K562 (cell line): ENCODE measurements around the gene SIRPA. TPM values are rescaled to one million over a fixed set of nuclear protein-coding genes. Genes with fewer than 3 reads are reported as not detected.

Source experiments
- ATAC-seq: fragments of 200-7000 bp; cut with Tn5 transposase; 3 replicates; pipeline ENCODE4 v1.9.1; 2020; ENCODE audit warnings: moderate library complexity
- BruUV-seq: library from RNA; stranded (reverse); fragments of 400-500 nt; replicated peaks from 2 replicates; lab custom pipeline; 2021; lab: Mats Ljungman, UMichigan
- CTCF ChIA-PET: fragments of 300-600 bp; formaldehyde crosslinking; extraction: SDS; loops from one replicate; lab custom pipeline; 2021; ENCODE audit warnings: low intra/inter-chr PET ratio; lab: Yijun Ruan, JAX
- POLR2A ChIA-PET: fragments of 300-600, 350-650 bp; sonication (Branson Sonifier 250); formaldehyde crosslinking; extraction: SDS; loops from one replicate; lab custom pipeline; 2021; ENCODE audit warnings: antibody characterized with exemption, inconsistent platforms; lab: Yijun Ruan, JAX
- DNase-seq, 4 experiments: peaks; one replicate each; pipeline versions ENCODE4 v3.0.0 to v3.0.0-alpha.2; 2011 to 2018; ENCODE audit warnings: low spot score in 3 of 4, mixed read lengths in 3 of 4; ENCODE audit errors: extremely low read depth in 1 of 4
- FAIRE-seq: peaks from 2 replicates; lab custom pipeline; 2011; peaks lifted over from hg19 to GRCh38; lab: Jason Lieb, UNC
- H2AFZ ChIP-seq: 2 replicates; pipeline ENCODE4 v1.6.0; 2011; ENCODE audit warnings: low read depth, low read length, control low read depth, inconsistent platforms
- H3K27ac ChIP-seq: fragments of 200-600 bp; 3 replicates; pipeline ENCODE4 v1.8.0; 2011; ENCODE audit warnings: low read depth, mild to moderate bottlenecking, control low read depth, inconsistent platforms, low read length, moderate library complexity, mixed read lengths; ENCODE audit errors: extremely low read depth
- H3K27me3 ChIP-seq, 2 experiments: fragments of 300-600 bp in 1 of 2; 2 replicates in 1 of 2; 3 replicates in 1 of 2; pipeline versions ENCODE4 v1.6.0 to v1.8.0; 2011; ENCODE audit warnings: inconsistent platforms in 2 of 2, low read length in 2 of 2, mild to moderate bottlenecking in 1 of 2, mixed read lengths in 1 of 2, moderate library complexity in 1 of 2; ENCODE audit not compliant: control insufficient read depth in 2 of 2, insufficient read depth in 2 of 2
- H3K36me3 ChIP-seq: fragments of 300-600 bp; 3 replicates; pipeline ENCODE4 v1.8.0; 2011; ENCODE audit warnings: mild to moderate bottlenecking, low read length, inconsistent platforms; ENCODE audit not compliant: control insufficient read depth, insufficient read depth
- H3K4me1 ChIP-seq, 2 experiments: fragments of 200-600 bp in 1 of 2; replicated peaks in 1 of 2; 2 replicates in 1 of 2; 3 replicates in 1 of 2; pipeline versions ENCODE4 v1.5.1 to v1.8.0; 2011; ENCODE audit warnings: inconsistent platforms in 2 of 2, low read length in 2 of 2, mild to moderate bottlenecking in 1 of 2, mixed read lengths in 1 of 2, moderate library complexity in 1 of 2; ENCODE audit not compliant: control insufficient read depth in 2 of 2, insufficient read depth in 2 of 2
- H3K4me2 ChIP-seq: 2 replicates; pipeline ENCODE4 v1.6.1; 2011; ENCODE audit warnings: low read length, control low read depth, inconsistent platforms, mixed read lengths; ENCODE audit not compliant: insufficient read depth
- H3K4me3 ChIP-seq: fragments of 200-600 bp; sonication (generic), shearing (Covaris generic); 2 replicates; pipeline ENCODE4 v1.5.1; 2016; ENCODE audit warnings: control low read depth, inconsistent platforms
- H3K79me2 ChIP-seq: fragments of 200-600 bp; 3 replicates; pipeline ENCODE4 v1.8.0; 2011; ENCODE audit warnings: low read length, inconsistent platforms; ENCODE audit not compliant: control insufficient read depth, insufficient read depth
- H3K9ac ChIP-seq, 2 experiments: 2 replicates each; pipeline versions ENCODE4 v1.6.0 to v1.6.1; 2011; ENCODE audit warnings: low read depth in 2 of 2, low read length in 2 of 2, control low read depth in 1 of 2, inconsistent platforms in 1 of 2, mild to moderate bottlenecking in 1 of 2, mixed read lengths in 1 of 2; ENCODE audit not compliant: insufficient read depth in 1 of 2
- H3K9me1 ChIP-seq: one replicate; pipeline ENCODE4 v1.6.0; 2011; ENCODE audit warnings: inconsistent platforms, mild to moderate bottlenecking, low read length, moderate library complexity; ENCODE audit not compliant: control insufficient read depth, insufficient read depth
- H3K9me3 ChIP-seq: replicated peaks from 2 replicates; pipeline ENCODE4 v1.5.1; 2011; ENCODE audit warnings: low read depth, low read length, inconsistent platforms; ENCODE audit not compliant: control insufficient read depth, insufficient read depth
- H4K20me1 ChIP-seq: replicated peaks from 2 replicates; pipeline ENCODE4 v1.6.1; 2011; ENCODE audit warnings: low read length, inconsistent platforms, mixed read lengths; ENCODE audit not compliant: control insufficient read depth, insufficient read depth
- DDX20 ChIP-seq: fragments of 450-650 bp; IDR thresholded peaks from 2 replicates; pipeline ENCODE4 v1.6.1; 2016; ENCODE audit warnings: missing genetic modification characterization, low read depth, mild to moderate bottlenecking, missing compliant biosample characterization, moderate library complexity
- GABPB1 ChIP-seq: sonication (generic); formaldehyde crosslinking; IDR thresholded peaks from 2 replicates; pipeline ENCODE4 v1.8.0; 2022; ENCODE audit warnings: mild to moderate bottlenecking, missing genetic modification reagents
- GATA2 ChIP-seq: sonication (generic); formaldehyde crosslinking; IDR thresholded peaks from 2 replicates; pipeline ENCODE4 v1.4.0; 2020; ENCODE audit warnings: mild to moderate bottlenecking, missing genetic modification reagents
- HNRNPK ChIP-seq: fragments of 200-400 bp; formaldehyde crosslinking; IDR thresholded peaks from one replicate; pipeline ENCODE4 v1.6.1; 2018; ENCODE audit warnings: mild to moderate bottlenecking, low read depth, low read length; ENCODE audit not compliant: poor library complexity, severe bottlenecking
- ZNF239 ChIP-seq: fragments of 250-450 bp; sonication (Bioruptor Pico); IDR thresholded peaks from 2 replicates; pipeline ENCODE4 v1.4.0; 2020; ENCODE audit warnings: mild to moderate bottlenecking
- ZNF41 ChIP-seq: fragments of 250-450 bp; sonication (Bioruptor Pico); conservative IDR thresholded peaks from 2 replicates; pipeline ENCODE4 v1.4.0; 2020; ENCODE audit warnings: mild to moderate bottlenecking
- ZNF551 ChIP-seq: fragments of 250-450 bp; sonication (Bioruptor Pico); IDR thresholded peaks from 2 replicates; pipeline ENCODE4 v1.5.0; 2021; ENCODE audit warnings: mild to moderate bottlenecking, moderate library complexity
- ZSCAN29 ChIP-seq: fragments of 450-650 bp; IDR thresholded peaks from 2 replicates; pipeline ENCODE4 v1.6.1; 2017
- WGBS: fragments of 100-300 bp; shearing (Covaris generic); methylation state at CpG from one replicate; pipeline ENCODE4 v1.1.6; 2016; ENCODE audit warnings: low coverage, mixed read lengths; ENCODE audit not compliant: insufficient coverage; ENCODE audit errors: missing lambda C conversion rate; 5-methylcytosine and 5-hydroxymethylcytosine counted together
- in situ Hi-C: fragments of 300-500 bp; cut with MboI; formaldehyde crosslinking; loops from 4 replicates; pipeline ENCODE4 v1.15.0; 2018; ENCODE audit warnings: inconsistent platforms, mixed read lengths
- intact Hi-C: fragments of 100-400 bp; cut with micrococcal nuclease; formaldehyde crosslinking; loops from 2 replicates; pipeline ENCODE4 v1.14.2; 2022
- polyA plus RNA-seq, 8 experiments: library from polyadenylated mRNA; depleted of rRNA in 4 of 8; stranded (reverse) in 5 of 8; unstranded in 3 of 8; fragments of >200 nt; fragmentation: Nextera tagmentation in 2 of 8; fragmentation: Illumina TruSeq in 1 of 8; extraction: Ambion mirVana in 2 of 8; extraction: Trizol in 1 of 8; gene quantifications; 2 replicates each; pipeline versions ENCODE4 v1.2.1 to v1.2.3, GENCODE V29; 2011 to 2014; ENCODE audit warnings: inconsistent platforms in 1 of 8, missing spikeins in 1 of 8
- total RNA-seq, 7 experiments: library from RNA; depleted of rRNA in 6 of 7; stranded (reverse); fragments of >200 nt in 6 of 7; fragmentation: Illumina TruSeq in 2 of 7; extraction: Trizol in 2 of 7; gene quantifications; 2 replicates each; pipeline versions ENCODE4 v1.2.1 to v1.2.3, GENCODE V29; 2011 to 2021; ENCODE audit warnings: low replicate concordance in 1 of 7
- TF ChIP-seq, protein P1 (sequence below): fragments of 250-450 bp; sonication (Bioruptor Pico); IDR thresholded peaks from 2 replicates; pipeline ENCODE4 v1.5.0; 2021; ENCODE audit warnings: mild to moderate bottlenecking, borderline replicate concordance
- TF ChIP-seq, protein P2 (sequence below): fragments of 250-450 bp; sonication (Bioruptor Pico); IDR thresholded peaks from 2 replicates; pipeline ENCODE4 v1.4.0; 2020
- TF ChIP-seq, protein P3 (sequence below): IDR thresholded peaks from 2 replicates; pipeline ENCODE4 v1.6.1; 2014; ENCODE audit warnings: antibody characterized with exemption

Gene SIRPA
- total and polyA plus RNA-seq, 9 of the 15 experiments (the other 6 are each of a cell fraction or from before 2014, with no cell fraction given): 0.01 to 0.40 (median 0.11) TPM; not detected in 2

DNA sequence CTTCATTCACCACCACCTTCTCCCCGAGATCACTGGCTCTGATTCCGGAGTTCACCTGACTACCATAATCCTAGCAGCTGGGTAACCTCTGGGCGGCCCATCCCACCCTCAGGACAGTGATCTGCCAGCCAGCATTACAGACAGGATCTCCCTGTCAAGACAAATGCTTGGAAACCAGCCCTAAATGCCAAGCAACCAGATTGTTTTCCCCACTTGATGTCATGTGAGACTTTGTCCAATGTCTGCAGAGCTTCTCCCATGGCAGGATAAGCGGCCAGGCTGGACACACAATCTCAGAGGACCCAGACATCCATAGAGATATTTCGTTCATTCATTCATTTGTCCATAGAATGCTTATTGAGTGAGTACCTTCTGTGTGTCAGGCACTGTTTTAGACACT lies 66.2 kb downstream of the SIRPA start:
- Histone ChIP-seq H3K4me1 (peaks cover 0 to 3% of the 10 kb centered on the region in 2 experiments; a peak in 1 of 5 replicates), H3K27me3 (no peaks in the 10 kb centered on the region), H4K20me1 (no peaks in the 10 kb centered on the region), H3K9me1 (no peaks in the 10 kb centered on the region), H3K36me3 (no peaks in the 10 kb centered on the region), H3K9ac (no peak overlapping the region), H2AFZ (no peak overlapping the region), H3K79me2 (no peaks in the 10 kb centered on the region), H3K27ac (no peak overlapping the region), H3K4me2 (no peak overlapping the region), H3K9me3 (no peaks in the 10 kb centered on the region), H3K4me3 (no peak overlapping the region)
- in situ Hi-C loops (no loop called here), intact Hi-C loops (no loop called here)
- ChIA-PET POLR2A (no interaction called here), CTCF (no interaction called here)
- FAIRE-seq (no peak), ATAC-seq (no peak), DNase-seq (no peak)
- TF ChIP-seq, protein P1, sequence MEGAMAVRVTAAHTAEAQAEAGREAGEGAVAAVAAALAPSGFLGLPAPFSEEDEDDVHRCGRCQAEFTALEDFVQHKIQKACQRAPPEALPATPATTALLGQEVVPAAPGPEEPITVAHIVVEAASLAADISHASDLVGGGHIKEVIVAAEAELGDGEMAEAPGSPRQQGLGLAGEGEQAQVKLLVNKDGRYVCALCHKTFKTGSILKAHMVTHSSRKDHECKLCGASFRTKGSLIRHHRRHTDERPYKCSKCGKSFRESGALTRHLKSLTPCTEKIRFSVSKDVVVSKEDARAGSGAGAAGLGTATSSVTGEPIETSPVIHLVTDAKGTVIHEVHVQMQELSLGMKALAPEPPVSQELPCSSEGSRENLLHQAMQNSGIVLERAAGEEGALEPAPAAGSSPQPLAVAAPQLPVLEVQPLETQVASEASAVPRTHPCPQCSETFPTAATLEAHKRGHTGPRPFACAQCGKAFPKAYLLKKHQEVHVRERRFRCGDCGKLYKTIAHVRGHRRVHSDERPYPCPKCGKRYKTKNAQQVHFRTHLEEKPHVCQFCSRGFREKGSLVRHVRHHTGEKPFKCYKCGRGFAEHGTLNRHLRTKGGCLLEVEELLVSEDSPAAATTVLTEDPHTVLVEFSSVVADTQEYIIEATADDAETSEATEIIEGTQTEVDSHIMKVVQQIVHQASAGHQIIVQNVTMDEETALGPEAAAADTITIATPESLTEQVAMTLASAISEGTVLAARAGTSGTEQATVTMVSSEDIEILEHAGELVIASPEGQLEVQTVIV (CRISPR knock-in tag): no peak
- TF ChIP-seq HNRNPK (no peak), ZNF239 (CRISPR knock-in tag) (no peak), ZNF551 (no peak), ZSCAN29 (no peak), GATA2 (CRISPR knock-in tag) (no peak), ZNF41 (CRISPR knock-in tag) (no peak), GABPB1 (CRISPR knock-in tag) (no peak), DDX20 (no peak)
- TF ChIP-seq, protein P2, sequence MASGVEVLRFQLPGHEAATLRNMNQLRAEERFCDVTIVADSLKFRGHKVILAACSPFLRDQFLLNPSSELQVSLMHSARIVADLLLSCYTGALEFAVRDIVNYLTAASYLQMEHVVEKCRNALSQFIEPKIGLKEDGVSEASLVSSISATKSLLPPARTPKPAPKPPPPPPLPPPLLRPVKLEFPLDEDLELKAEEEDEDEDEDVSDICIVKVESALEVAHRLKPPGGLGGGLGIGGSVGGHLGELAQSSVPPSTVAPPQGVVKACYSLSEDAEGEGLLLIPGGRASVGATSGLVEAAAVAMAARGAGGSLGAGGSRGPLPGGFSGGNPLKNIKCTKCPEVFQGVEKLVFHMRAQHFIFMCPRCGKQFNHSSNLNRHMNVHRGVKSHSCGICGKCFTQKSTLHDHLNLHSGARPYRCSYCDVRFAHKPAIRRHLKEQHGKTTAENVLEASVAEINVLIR (CRISPR knock-in tag): no peak
- TF ChIP-seq, protein P3, sequence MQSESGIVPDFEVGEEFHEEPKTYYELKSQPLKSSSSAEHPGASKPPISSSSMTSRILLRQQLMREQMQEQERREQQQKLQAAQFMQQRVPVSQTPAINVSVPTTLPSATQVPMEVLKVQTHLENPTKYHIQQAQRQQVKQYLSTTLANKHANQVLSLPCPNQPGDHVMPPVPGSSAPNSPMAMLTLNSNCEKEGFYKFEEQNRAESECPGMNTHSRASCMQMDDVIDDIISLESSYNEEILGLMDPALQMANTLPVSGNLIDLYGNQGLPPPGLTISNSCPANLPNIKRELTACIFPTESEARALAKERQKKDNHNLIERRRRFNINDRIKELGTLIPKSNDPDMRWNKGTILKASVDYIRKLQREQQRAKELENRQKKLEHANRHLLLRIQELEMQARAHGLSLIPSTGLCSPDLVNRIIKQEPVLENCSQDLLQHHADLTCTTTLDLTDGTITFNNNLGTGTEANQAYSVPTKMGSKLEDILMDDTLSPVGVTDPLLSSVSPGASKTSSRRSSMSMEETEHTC: no peak
- BruUV-seq: no TSS peak
- 0% methylated on average over 4 of the region's 5 CpGs for WGBS
